Measurements from ENCODE around the gene PHF1.

DNA sequence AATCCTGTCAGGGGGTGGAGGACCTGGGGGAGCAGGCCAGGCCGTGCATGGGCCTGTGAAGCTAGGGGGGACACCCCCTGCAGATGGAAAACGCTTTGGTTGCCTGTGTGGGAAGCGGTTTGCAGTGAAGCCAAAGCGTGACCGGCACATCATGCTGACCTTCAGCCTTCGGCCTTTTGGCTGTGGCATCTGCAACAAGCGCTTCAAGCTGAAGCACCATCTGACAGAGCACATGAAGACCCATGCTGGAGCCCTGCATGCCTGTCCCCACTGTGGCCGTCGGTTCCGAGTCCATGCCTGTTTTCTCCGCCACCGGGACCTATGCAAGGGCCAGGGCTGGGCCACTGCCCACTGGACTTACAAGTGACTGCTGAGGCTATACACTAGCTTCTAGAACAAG, 45.3 kb downstream of the PHF1 start:
- TF ChIP-seq, protein P1, sequence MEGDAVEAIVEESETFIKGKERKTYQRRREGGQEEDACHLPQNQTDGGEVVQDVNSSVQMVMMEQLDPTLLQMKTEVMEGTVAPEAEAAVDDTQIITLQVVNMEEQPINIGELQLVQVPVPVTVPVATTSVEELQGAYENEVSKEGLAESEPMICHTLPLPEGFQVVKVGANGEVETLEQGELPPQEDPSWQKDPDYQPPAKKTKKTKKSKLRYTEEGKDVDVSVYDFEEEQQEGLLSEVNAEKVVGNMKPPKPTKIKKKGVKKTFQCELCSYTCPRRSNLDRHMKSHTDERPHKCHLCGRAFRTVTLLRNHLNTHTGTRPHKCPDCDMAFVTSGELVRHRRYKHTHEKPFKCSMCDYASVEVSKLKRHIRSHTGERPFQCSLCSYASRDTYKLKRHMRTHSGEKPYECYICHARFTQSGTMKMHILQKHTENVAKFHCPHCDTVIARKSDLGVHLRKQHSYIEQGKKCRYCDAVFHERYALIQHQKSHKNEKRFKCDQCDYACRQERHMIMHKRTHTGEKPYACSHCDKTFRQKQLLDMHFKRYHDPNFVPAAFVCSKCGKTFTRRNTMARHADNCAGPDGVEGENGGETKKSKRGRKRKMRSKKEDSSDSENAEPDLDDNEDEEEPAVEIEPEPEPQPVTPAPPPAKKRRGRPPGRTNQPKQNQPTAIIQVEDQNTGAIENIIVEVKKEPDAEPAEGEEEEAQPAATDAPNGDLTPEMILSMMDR (IDR thresholded peaks at IDR 0.05) = no peak
- TF ChIP-seq EZH2 (IDR thresholded peaks at IDR 0.05; ENCODE audit: borderline replicate concordance, insufficient read depth, low read depth, low read length, poor library complexity, severe bottlenecking) = no peak

All from B cell (primary cell).